ENCODE data around the gene MORN4. TPM values are rescaled to one million over a fixed set of nuclear protein-coding genes. Genes with fewer than 3 reads are reported as not detected.

Gene MORN4
- total and polyA plus RNA-seq, 4 donors, result 4.1 to 16.1 (median 7.0) TPM

GRCh38 chr10:97589479-97589878 is 43.8 kb downstream of the MORN4 start, which contains the start of gene C10orf62:
Gene C10orf62 (plus strand): TSS chr10:97589721. CDS start chr10:97589898, 177 bp downstream.
- Histone ChIP-seq H3K27me3 (ENCODE audit: control insufficient read depth in 3 of 3, insufficient read depth in 3 of 3, low read length in 2 of 3) (no peaks in the 10 kb centered on the region), H3K4me1 (ENCODE audit: control insufficient read depth in 5 of 5, insufficient read depth in 5 of 5, low read length in 5 of 5) (peaks cover 0 to 3% (median 0%) of the 10 kb centered on the region in 5 donors), H3K36me3 (ENCODE audit: control insufficient read depth in 4 of 4, insufficient read depth in 4 of 4, low read length in 4 of 4) (no peaks in the 10 kb centered on the region), H3K9ac (ENCODE audit: insufficient read depth in 1 of 2, low read length in 2 of 2) (no peak within 1 kb of the TSS), H3K27ac (ENCODE audit: low read depth in 1 of 2, low read length in 1 of 2) (no peak within 1 kb of the TSS), H3K4me3 (no peak within 1 kb of the TSS), H3K9me3 (ENCODE audit: control insufficient read depth in 4 of 4, insufficient read depth in 3 of 4, low read length in 3 of 4) (no peaks in the 10 kb centered on the region)
- no peak for DNase-seq
- WGBS, 2 donors, result 77 to 94% methylated on average over 3 of the region's 3 CpGs
- no peak for ATAC-seq (ENCODE audit: insufficient read depth, low FRiP score)
- no peak for TF ChIP-seq CTCF (IDR thresholded peaks at IDR 0.05; ENCODE audit: control extremely low read depth, extremely low read depth)

- no peaks in the 10 kb centered on the region for H3K9me3 ChIP-seq (ENCODE audit: control insufficient read depth in 4 of 4, insufficient read depth in 3 of 4, low read length in 3 of 4)
- H3K27ac ChIP-seq (ENCODE audit: low read depth in 1 of 2, low read length in 1 of 2), result no peak overlapping the region
- ATAC-seq (ENCODE audit: insufficient read depth, low FRiP score) (no peak), DNase-seq (no peak)
- H3K4me1 ChIP-seq (ENCODE audit: control insufficient read depth in 5 of 5, insufficient read depth in 5 of 5, low read length in 5 of 5), result peaks cover 0 to 3% (median 0%) of the 10 kb centered on the region in 5 donors
- H3K36me3 ChIP-seq (ENCODE audit: control insufficient read depth in 4 of 4, insufficient read depth in 4 of 4, low read length in 4 of 4), result no peaks in the 10 kb centered on the region
- no peak for TF ChIP-seq CTCF (IDR thresholded peaks at IDR 0.05; ENCODE audit: control extremely low read depth, extremely low read depth)
- 93 to 94% methylated on average over 2 of the region's 2 CpGs for WGBS, 2 donors
- no peak overlapping the region for H3K4me3 ChIP-seq
- no peak overlapping the region for H3K9ac ChIP-seq (ENCODE audit: insufficient read depth in 1 of 2, low read length in 2 of 2)
- H3K27me3 ChIP-seq (ENCODE audit: control insufficient read depth in 3 of 3, insufficient read depth in 3 of 3, low read length in 2 of 3), result no peaks in the 10 kb centered on the region
Observed at GRCh38 chr10:97587183-97587582, 46.1 kb downstream of the MORN4 start.

GRCh38 chr10:97585439-97585811 is 47.9 kb downstream of the MORN4 start:
- H3K9me3 ChIP-seq (ENCODE audit: control insufficient read depth in 4 of 4, insufficient read depth in 3 of 4, low read length in 3 of 4), result no peaks in the 10 kb centered on the region
- DNase-seq, result no peak
- no peak for ATAC-seq (ENCODE audit: insufficient read depth, low FRiP score)
- H3K4me3 ChIP-seq, result no peak overlapping the region
- H3K4me1 ChIP-seq (ENCODE audit: control insufficient read depth in 5 of 5, insufficient read depth in 5 of 5, low read length in 5 of 5), result peaks cover 0 to 3% (median 0%) of the 10 kb centered on the region in 5 donors
- H3K27me3 ChIP-seq (ENCODE audit: control insufficient read depth in 3 of 3, insufficient read depth in 3 of 3, low read length in 2 of 3), result no peaks in the 10 kb centered on the region
- no peaks in the 10 kb centered on the region for H3K36me3 ChIP-seq (ENCODE audit: control insufficient read depth in 4 of 4, insufficient read depth in 4 of 4, low read length in 4 of 4)
- TF ChIP-seq CTCF (IDR thresholded peaks at IDR 0.05; ENCODE audit: control extremely low read depth, extremely low read depth), result no peak
- 90 to 95% methylated on average over 5 of the region's 5 CpGs for WGBS, 2 donors
- H3K9ac ChIP-seq (ENCODE audit: insufficient read depth in 1 of 2, low read length in 2 of 2), result no peak overlapping the region
- H3K27ac ChIP-seq (ENCODE audit: low read depth in 1 of 2, low read length in 1 of 2), result peak overlapping the region in 1 of 2 donors; percentile 37

Data from lung (tissue), 12 donors.